GM18498 (cell line): ENCODE data around the gene DNAJC27.
A peak's percentile ranks its signal among the peaks of the same experiment; 100 is the strongest.

Source experiments
- ATAC-seq: cut with Tn5 transposase; IDR thresholded peaks from one replicate; pipeline ENCODE4 v1.9.1; 2021; ENCODE audit warnings: mild to moderate bottlenecking, moderate library complexity; ENCODE audit not compliant: unreplicated experiment

Gene DNAJC27

DNA sequence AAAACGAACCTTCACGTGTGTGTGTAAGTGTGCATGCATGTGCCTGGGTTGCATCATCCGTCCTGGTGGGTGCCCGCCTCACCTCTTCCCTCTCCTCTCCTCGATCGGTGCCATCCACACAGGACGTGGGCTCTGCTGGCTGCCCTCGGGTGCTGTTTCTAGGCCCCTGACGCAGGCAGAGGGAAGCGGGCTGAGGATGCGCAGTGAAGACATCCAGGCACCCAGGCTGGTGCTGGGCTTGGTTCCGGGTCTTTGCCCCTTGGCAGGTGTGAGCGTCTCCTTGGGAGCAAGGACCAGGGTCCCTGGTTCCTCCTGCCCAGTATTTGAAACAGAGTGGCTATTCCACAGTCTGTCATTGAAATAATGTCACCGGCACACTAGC lies 45.5 kb downstream of the DNAJC27 start:
- no peak for ATAC-seq

DNA sequence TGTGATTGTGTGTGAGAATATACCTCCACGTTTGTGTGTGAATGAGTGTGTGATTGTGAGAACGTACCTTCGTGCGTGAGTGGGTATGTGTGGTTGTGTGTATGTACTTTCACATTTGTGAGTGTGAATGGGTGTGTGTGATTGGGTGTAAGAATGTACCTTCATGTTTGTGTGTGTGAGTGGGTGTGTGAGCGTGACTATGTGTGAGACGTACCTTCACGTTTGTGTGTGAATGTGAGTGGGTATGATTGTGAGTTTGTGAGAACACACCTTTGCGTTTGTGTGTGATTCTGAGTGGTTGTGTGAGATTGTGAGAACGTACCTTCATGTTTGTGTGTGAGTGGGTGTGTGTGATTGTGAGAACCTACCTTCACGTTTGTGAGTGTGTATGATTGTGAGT lies 45.9 kb downstream of the DNAJC27 start:
- no peak for ATAC-seq

DNA sequence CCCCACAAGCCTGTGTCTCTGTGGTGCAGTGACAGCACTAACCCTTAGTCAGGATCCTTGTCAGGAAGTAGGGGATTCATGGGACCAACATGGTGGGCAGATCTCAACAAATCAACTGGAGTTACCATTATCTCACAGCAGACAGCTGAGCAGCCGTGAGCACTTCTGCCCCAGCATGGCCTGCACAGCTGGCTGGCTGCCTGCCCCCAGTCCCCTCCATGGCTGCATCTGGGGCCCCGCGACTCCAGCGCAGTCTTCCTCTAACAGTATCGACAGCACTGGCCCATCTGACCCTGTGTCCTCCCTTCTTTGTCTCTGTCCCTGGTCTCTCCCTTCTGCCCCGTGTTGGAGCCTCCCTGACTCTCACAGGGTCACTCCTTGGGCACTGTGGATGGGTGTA lies 47.0 kb downstream of the DNAJC27 start:
- no peak for ATAC-seq

DNA sequence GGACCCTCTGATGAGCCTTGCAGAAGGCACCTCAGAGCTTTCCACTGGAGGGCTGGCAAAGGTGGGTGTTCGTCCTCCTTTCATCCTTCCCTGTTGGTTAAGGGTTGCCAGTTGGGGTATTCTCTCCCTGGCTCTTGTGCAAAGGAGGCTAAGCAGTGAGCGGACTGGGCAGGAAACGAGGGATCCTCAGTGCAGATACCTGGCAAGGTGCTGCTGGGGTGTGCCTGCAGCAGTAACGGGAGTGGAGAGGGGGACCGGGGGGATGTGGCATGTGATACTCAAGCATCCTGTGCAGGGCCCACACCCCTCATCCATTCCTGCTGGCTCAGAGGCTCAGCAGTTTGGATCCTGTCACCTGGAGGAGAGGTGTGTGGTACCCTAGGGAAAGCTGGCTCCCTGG lies 47.5 kb downstream of the DNAJC27 start:
- no peak for ATAC-seq

DNA sequence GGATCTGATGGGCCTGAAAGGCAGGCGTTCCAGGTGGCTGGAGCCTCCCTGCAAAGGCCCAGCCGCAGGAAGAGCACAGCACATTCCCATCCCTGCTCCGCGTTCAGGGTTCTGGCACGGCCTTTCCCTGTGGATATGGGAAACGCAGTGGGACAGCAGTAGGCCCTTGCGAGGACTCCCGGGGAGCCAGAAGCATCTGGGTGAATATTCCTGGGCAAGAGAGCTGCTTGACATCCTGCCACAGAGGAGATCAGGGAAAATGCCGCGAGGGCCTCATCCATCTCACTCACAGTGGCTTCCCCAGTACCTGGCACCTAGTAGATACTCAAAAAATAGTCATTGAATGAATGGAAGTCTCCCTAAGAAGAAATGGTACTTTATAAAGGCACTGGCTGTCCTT lies 48.6 kb downstream of the DNAJC27 start:
- ATAC-seq: no peak

DNA sequence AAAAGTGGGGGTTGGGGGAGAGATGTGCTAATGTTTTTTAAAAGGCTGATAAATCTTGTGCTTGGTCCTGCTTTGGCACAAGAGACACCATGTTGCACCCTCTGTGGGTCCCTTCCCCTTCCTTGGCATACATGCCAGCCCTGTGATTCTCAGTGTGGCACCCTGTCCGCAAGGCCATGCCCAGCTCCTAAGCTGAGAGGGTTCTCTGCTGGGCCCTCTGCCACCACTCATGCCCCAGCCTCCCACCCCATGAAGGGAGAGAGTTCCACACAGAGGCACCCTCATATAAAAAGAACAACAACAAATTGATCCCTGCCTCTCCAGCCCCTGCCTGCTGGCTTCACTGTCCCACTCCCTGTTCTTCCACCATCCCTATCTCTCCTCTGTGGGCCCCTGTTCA lies 49.2 kb downstream of the DNAJC27 start:
- ATAC-seq: no peak

DNA sequence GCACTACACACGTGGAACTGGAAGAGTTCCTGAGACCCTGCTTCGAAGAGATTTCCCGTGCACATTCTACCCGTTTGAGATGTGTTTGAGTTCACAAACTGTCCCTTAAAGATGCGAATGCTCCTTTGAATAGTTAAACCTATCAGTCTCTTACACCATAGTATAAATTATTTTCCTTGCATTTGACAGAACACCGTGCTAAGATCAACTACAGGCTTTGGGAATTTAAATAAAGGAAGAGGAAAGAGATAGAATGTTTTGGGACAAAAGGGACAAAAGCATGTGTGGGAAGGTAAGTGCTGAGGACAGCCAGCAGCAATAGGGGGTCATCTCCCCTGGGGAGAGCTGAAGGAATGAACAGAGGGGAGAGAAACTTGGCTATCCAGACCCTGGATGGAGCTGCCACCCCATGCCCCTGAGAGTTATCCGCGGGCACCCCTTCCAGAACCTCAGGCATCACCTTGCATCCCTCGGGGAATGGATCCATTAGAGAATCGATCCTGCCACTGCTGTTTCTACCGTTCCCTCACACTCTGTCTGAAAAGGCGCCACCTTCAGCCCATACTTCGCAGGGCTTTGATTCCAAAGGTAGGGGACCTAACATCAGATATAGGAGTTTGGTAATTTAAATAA lies 50.8 kb downstream of the DNAJC27 start:
- no peak for ATAC-seq

DNA sequence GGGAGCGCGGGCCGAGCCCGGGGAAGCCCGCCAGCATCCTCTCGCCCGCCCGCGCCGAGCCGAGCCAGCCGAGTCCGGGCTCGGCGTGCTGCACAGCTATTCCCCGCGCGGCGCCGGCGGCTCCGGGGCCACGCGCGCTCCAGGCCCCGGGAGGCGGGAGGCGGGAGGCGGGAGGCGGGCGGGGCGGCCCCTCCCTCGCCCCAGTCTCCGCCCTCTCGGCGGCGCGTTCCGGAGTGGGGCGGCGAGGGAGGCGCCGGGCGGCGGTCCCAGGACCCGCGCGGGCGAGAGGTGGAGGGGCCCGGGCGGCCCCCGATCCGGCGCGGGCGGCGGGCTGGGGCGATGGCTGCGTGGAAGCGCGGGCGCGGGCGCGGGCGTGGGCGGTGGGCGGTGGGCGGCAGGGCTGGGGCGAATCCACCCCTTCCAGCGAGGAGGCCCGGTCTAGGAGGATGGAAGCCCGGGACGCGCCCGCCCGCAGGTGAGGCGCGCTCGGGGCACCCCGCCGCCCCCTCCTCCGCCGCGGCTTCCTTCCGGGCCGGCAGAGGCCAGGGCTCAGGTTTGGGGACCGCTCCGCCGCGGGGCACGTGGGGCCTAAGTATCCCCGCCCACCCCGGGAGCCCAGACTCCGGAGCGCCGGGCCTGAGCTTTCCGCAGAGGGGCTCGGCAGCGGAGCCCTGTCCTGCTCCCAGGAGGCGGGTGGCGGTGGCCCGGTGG lies 51.5 kb downstream of the DNAJC27 start, which contains the start of gene ADCY3:
Gene ADCY3, minus strand, starts transcription at position 140 of the 711 bp plus-strand sequence. CDS start 1,250 bp downstream, outside the sequence.
- ATAC-seq: peak; percentile 56

DNA sequence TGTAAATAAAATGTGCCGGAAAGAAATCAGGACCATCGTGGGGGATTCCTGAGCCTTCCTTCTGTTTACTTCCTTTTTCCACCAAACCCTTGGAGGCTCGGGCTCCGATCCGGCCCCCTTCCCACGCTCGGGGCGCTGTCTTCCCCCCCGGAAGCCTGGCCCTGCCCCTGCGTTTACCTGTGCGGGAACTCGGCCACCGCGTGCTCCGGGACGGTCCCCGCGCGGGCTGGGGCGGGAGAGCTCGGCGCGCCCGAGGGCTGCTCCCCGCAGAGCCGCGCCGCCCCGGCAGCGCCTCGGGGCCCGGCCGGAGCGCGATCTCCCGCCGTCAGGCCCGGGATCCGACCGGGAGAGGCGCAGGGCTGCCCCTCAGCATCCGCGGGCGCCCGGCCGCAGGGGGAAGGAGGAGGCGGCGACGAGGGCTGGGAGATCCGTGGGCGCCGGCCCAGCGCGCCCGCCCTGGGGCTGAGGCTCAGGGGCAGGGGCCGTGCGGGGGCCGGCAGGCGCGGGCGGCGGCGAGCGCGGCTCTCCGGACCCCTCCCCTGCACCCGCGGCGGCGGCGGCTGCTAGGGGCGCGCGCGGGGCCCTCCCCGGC lies 52.2 kb downstream of the DNAJC27 start:
- peak; percentile 38 for ATAC-seq

DNA sequence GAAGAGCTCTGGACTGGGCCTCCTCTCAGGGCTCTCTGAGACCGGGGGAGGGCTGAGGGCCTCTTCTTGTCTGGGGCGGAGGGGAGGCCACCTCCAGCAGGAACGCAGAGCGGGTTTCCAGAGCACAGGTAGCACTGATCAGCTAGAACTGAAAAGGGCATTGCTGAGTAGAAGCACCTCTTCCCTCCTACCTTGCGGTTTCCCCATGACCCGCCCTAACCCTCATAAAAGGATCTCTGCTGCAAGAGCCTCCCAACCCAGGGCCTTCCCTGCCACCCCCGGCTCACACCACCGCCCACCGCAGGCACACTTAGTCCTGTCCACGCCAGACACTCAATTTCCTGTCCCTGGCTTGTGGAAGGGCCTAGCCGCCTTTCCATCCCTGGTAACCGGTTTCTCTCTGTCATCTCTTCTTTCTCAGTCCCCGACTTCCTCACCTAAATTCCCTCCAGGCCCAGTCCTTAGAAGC lies 52.7 kb downstream of the DNAJC27 start:
- ATAC-seq: no peak

DNA sequence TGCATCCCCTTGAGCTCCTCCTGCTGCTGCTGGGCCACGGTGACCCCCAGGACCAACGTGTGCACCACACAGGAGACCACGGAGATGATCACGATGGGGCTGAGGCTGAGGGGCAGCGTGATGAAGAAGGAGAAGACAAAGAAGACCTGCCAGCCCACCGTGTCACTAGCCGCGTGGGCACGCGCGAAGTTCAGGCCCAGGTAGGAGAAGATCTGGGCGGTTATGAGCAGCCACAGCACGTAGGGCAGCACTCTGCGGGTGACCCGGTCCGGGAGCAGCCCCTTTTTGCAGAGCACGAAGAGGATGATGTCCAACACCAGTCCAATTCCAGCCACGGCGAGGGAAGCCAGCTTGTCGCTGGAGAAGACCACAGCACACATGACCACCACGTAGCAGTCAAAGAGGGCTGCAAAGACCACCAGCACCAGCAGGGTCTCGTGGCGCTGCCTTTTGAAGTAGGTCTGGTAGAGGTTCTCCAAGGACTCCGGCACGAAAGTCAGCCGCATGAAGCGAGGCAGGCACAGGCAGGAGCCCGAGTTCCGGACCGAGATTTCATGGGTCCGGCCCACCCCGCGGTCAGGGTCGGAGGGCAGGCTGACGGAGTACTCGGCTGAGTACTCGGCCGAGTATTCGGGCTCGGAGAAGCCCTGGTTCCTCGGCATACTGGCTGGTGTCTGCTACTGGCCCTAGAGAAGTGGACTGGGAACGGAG lies 53.3 kb downstream of the DNAJC27 start:
- no peak for ATAC-seq

DNA sequence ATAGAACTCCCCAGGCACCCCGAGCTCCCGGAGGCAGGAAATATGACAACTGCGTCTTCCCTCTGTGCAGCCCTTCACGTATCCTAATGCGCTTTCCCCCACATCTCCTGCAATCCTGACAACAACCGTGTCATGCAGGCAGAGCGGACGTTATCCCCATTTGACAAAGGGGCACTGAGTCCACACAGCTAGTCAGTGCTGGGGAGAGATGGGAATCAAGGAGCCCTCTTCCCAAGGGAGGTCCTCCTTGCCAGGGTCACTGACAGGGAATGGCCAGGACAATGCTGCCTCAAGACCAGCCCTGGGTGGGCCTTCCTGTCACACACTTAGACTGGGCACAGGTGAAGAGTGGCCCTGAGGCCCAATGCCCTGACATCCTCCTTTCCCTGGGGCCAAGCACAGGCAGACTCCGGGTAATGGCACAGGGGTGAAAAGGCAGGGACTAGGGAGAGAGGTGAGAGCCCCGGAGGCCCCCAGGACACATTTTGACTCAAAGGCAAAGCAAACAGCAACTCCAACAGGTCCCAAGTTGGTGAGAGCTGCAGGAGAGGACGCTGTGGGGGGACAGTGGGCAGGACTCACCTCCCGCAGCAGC lies 53.9 kb downstream of the DNAJC27 start:
- ATAC-seq: no peak

DNA sequence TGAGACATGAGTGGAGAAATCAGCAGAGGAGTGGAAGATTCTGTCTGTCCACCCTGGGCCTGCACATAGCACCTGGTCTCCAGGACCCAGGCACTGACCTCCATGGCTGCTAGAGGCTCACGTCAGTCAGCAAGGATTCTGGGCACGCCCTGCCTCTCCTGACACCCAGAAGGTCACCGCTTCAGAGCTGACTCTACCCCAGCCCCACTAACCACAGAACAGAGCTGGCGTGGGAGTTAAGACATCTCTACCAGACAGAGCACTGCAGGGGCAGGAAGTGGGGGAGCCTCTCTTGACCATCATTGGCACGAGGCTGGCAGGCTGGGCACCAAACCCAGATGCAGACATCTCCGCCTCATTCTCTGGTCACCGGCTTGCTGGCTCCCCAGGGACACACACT lies 54.7 kb downstream of the DNAJC27 start:
- ATAC-seq: peak; percentile 44

DNA sequence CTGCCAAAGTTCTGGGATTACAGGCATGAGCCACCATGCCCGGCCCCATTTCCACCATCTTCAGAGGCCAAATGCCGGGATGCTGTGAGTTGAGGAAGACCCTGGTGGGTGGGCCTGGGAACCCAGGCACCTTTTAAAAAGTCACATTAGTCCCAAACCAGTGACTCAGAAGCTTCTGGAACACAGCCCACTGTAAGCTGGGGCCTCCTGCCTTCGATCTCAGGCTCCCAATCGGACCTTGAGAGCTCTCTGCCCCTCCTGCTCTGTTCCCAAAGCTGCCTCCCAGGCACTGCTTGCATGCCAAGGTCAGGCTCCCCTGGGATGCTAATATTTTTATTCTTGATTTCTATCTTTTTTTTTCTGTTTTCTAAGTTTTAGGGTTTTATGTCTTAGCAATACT lies 56.0 kb downstream of the DNAJC27 start:
- no peak for ATAC-seq

DNA sequence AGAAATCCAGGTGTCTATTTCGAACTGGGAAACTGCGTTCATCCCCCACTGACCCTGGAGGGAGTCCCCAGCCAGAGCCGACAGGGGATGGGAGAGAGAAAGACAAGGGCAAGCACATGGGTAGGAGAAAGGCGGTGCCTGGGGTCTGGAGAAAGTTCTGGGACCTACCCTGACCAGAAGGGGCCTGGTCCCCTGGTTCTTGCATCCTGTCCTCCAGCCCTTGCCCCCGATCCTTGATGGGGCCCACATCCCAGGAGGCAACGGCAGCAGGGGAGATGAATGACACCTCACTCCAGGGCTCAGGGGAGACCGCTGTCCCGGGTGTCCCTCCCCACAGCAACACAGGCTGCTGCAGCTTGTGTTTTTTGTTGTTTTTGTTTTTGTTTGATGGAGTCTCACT lies 56.6 kb downstream of the DNAJC27 start:
- ATAC-seq: no peak

DNA sequence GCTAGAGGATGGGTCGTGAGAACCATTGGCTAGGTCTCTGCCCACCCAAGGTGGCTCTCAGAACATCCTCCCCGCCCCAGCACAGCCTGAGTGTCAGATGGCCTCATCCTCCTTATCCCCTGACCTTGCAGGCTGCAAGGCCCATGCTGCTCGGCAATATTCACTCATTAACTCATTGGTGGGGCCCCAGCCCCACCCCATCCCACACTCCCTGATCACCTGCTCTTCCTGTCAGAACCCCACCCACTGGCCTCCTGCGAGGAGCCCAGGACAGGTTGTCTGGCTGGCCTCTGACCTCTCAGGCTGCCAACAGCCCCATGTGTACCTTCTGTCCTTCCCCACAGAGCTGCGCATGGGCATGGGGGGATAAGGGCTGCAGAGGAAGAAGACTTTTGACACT lies 57.0 kb downstream of the DNAJC27 start:
- no peak for ATAC-seq

DNA sequence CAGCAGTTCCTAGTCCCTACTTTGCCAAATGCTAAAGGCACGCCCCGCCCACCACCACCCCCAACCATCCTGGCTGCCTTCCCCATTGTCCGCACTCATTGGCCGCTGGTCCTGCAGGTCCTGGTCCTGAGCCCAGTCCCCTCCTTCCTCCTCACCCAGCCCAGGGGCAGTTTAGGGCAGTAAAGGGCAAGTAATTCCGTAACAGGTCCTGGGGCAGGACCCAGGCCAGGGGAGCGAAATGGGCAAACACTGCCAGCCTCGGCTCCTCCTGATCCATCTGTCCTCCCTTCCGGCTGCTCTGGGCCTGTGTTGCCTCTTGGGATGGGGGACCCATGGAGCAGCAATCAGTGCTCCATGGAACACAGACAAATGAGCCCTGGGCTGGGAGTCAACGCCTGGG lies 57.8 kb downstream of the DNAJC27 start:
- ATAC-seq: no peak

DNA sequence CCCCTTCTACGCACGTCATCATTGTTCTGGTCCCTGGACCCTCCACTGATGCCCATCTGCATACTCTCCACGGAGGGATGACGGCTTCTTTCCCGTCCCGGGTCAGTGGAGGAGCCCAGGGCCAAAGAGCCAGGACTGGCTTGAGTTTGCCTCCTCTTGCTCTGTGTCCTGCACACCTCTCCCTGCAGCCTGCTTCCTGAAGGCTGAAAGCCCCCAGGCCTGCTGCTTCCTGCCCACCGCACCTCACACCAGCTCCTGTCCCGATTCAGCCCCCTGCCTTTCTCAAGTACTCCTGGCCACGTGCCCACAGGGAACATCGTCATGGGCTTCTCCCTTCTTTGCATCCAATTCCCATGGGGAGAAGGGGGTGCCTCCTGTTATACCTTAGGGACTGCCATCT lies 58.8 kb downstream of the DNAJC27 start:
- ATAC-seq: no peak

DNA sequence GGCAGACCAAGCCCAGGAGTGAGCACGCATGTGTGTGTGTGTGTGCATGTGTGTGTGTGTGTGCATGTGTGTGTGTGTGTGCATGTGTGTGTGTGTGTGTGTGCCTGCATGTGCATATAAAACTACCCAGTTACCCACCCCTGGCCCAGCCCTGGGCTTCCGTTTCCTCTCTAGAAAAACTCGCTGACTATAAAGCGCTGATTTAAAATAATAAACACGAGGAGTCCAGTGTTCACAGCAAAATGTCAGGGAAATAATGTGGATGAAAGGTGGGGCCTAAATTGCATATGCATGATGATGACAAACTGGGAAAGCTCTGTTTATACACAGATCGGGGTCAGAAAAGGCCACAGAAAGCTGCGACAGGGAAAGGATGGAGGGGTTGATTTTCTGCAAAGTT lies 59.2 kb downstream of the DNAJC27 start:
- no peak for ATAC-seq

DNA sequence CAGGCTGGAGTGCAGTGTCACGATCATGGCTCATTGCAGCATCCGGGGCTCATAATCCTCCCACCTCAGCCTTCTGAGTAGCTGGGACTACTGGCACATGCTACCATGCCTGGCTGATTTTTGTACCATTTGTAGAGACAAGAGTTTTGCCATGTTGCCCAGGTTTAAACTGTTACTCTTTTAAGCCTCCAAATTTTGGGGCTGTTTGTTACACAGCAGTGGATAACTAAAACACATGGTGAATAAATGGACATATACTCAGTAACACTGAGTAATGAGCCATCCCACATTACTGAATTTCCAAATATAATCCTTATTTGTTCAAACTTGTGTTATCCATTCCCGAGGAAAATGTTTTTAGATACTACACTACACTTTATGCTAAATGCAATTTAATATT lies 61.5 kb downstream of the DNAJC27 start:
- ATAC-seq: no peak

DNA sequence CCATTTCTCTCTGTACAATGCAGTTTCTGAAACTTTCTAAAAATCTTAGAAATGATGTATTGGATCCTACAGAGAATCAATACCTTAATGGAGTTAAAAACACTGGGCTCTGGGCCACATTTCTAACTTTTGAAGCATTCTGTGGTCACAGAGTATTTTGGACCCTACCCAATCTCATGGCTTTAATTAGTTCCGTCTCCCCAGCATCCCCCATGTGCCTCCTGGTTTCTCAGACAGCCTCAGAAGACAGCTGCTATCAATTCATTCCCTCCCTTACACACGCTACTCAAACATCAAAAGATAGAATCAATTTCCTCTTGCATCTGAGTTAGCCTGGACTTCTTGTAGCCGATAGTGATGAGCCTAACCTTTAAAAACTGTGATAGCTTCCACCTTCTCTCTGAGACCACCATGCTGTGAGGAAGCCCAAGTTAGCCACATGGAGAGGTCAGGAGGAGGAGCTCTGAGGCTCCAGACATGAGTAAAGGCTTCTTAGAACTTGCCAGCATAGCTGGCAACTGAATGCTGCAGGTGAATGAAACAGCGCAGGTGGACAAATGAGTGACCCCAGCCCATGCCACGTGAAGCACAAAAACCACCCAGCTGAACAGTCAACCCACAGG lies 62.1 kb downstream of the DNAJC27 start:
- ATAC-seq: no peak
